Pericardium fibroblast (primary cell): ENCODE measurements around the gene GLIPR1L1. TPM values are rescaled to one million over a fixed set of nuclear protein-coding genes. Genes with fewer than 3 reads are reported as not detected.

Experiments
- total RNA-seq: library from RNA; depleted of rRNA; stranded (reverse); fragments of >200 nt; gene quantifications from 2 replicates; pipeline ENCODE4 v1.2.3, GENCODE V29; 2015

Gene GLIPR1L1
- not detected in 2 replicates for total RNA-seq

GRCh38 chr12:75334384-75335030 lies at the start of gene GLIPR1L1:
Gene GLIPR1L1, plus strand, starts transcription at chr12:75334670. Its CDS starts 59 bp downstream, at chr12:75334729.

GRCh38 chr12:75329918-75330826 lies 4.3 kb upstream of the GLIPR1L1 start, which contains the start of gene CAPS2:
Gene CAPS2, minus strand, starts transcription at chr12:75330324. Its CDS starts 3,826 bp downstream, at chr12:75326498.

GRCh38 chr12:75390899-75391538 lies 56.5 kb downstream of the GLIPR1L1 start, which contains the start of gene GLIPR1L2:
Gene GLIPR1L2, plus strand, starts transcription at chr12:75391089. Its CDS starts 28 bp downstream, at chr12:75391117.

Other genes starting within 250 kb of the GLIPR1L1 start
- gene KCNC2, start 124.8 kb upstream of the GLIPR1L1 start, total RNA-seq: not detected in 2 replicates
- 0.23 and 1.0 TPM in 2 replicates for gene CAPS2, start 4.3 kb upstream of the GLIPR1L1 start, total RNA-seq
- 0.09 and 0.23 TPM in 2 replicates for gene GLIPR1L2, start 56.4 kb downstream of the GLIPR1L1 start, total RNA-seq
- 7.9 and 19.8 TPM in 2 replicates for gene GLIPR1, start 146.1 kb downstream of the GLIPR1L1 start, total RNA-seq
- gene KRR1, start 176.9 kb downstream of the GLIPR1L1 start, total RNA-seq: 16.7 and 21.4 TPM in 2 replicates